Gastrocnemius medialis (tissue), 4 donors: ENCODE measurements around the gene GMNC. TPM values are rescaled to one million over a fixed set of nuclear protein-coding genes. Genes with fewer than 3 reads are reported as not detected.

Experiments used
- ATAC-seq, 2 donors: fragments of 150-250 bp; one replicate each; pipeline ENCODE4 v1.9.1; 2016
- DNase-seq, 2 donors: peaks; one replicate each; pipeline ENCODE4 v3.0.0-alpha.2; 2019
- H3K27ac ChIP-seq, 4 donors: fragments of 200-600 bp; sonication (generic); 1 replicate in 1 of 4; 2 replicates in 3 of 4; pipeline ENCODE4 v1.5.1; 2016 to 2018; ENCODE audit warnings: mild to moderate bottlenecking in 2 of 4, moderate library complexity in 1 of 4
- H3K27me3 ChIP-seq, 3 donors: fragments of 200-600 bp; sonication (generic) in 2 of 3; 1 replicate in 1 of 3; 2 replicates in 2 of 3; pipeline versions ENCODE4 v1.5.1 to v1.6.0; 2016 to 2019; ENCODE audit warnings: mild to moderate bottlenecking in 1 of 3, moderate library complexity in 1 of 3
- H3K36me3 ChIP-seq, 2 donors: fragments of 200-600 bp; sonication (generic) in 1 of 2; one replicate each; pipeline ENCODE4 v1.5.1; 2017 to 2018
- H3K4me1 ChIP-seq, 2 donors: fragments of 200-600 bp; sonication (generic) in 1 of 2; one replicate each; pipeline ENCODE4 v1.5.1; 2016 to 2017; ENCODE audit warnings: mild to moderate bottlenecking in 2 of 2
- H3K4me3 ChIP-seq, 4 donors: fragments of 200-600 bp; sonication (generic) in 3 of 4; 1 replicate in 1 of 4; 2 replicates in 3 of 4; pipeline ENCODE4 v1.5.1; 2016 to 2019; ENCODE audit warnings: mild to moderate bottlenecking in 2 of 4
- H3K9me3 ChIP-seq, 3 donors: fragments of 200-600 bp; sonication (generic) in 2 of 3; 1 replicate in 1 of 3; 2 replicates in 2 of 3; pipeline ENCODE4 v1.5.1; 2016 to 2019
- CTCF ChIP-seq, 5 experiments: fragments of 450-650 bp in 3 of 5; fragments of 200-600 bp in 2 of 5; sonication (generic) in 2 of 5; IDR thresholded peaks in 4 of 5; conservative IDR thresholded peaks in 1 of 5; 1 replicate in 4 of 5; 2 replicates in 1 of 5; pipeline ENCODE4 v1.5.1; 2016 to 2019; ENCODE audit warnings: antibody characterized with exemption in 5 of 5, mild to moderate bottlenecking in 3 of 5, moderate library complexity in 3 of 5
- POLR2A ChIP-seq, 2 donors: fragments of 450-650 bp; IDR thresholded peaks; one replicate each; pipeline ENCODE4 v1.6.1; 2017; ENCODE audit warnings: antibody characterized with exemption in 2 of 2, mild to moderate bottlenecking in 2 of 2, moderate library complexity in 2 of 2
- in situ Hi-C, 4 donors: fragments of 200-750 bp; cut with MboI; loops; one replicate each; pipeline versions ENCODE4 v1.15.0 to v1.8.0; 2017; ENCODE audit warnings: low sequenced_read_pairs in 4 of 4
- intact Hi-C: fragments of 100-400 bp; cut with DNase I; formaldehyde crosslinking; loops from one replicate; pipeline ENCODE4 v1.15.1; 2023; ENCODE audit warnings: low total_unique reads
- total RNA-seq, 4 donors: library from RNA; depleted of rRNA; stranded (reverse); fragments of >200 nt; gene quantifications; one replicate each; pipeline versions ENCODE4 v1.1.0 to v1.2.3, GENCODE V29; 2016

Gene GMNC
- total RNA-seq, 4 donors from 2014 or later: not detected

DNA sequence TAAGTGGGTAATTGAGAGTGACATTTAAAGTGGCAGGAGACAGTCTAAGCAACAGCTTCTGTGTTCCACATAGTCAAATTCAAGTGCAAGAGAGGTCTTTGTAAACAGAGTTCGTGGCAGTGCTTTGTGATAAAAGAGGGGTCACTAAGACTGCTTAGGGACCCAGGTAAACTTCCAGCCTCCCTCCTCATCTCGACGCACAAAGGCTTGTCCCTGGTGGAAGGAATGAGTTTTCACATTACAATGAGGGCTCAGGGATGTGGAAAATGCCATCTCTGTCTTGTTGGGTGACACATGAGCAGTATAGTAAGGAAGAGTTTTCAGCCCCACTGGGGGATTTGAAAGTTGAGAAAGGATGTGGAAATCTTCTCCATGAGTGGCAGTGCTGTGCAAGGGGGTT lies 7.3 kb downstream of the GMNC start:
- H3K4me3 ChIP-seq: no peak overlapping the region
- no peaks in the 10 kb centered on the region for H3K36me3 ChIP-seq
- TF ChIP-seq CTCF (IDR thresholded peaks at IDR 0.05 in 4 of 5, conservative IDR thresholded peaks at IDR 0.05 in 1 of 5) (no peak), POLR2A (IDR thresholded peaks at IDR 0.05) (no peak)
- H3K4me1 ChIP-seq: no peaks in the 10 kb centered on the region
- H3K27me3 ChIP-seq: no peaks in the 10 kb centered on the region
- no peaks in the 10 kb centered on the region for H3K9me3 ChIP-seq
- no peak overlapping the region for H3K27ac ChIP-seq
- ATAC-seq (no peak), DNase-seq (no peak)
- intact Hi-C loops (no loop called here), in situ Hi-C loops (no loop called here)

GRCh38 chr3:190854062-190854461 lies 8.4 kb downstream of the GMNC start:
- in situ Hi-C loops: no loop called here
- no peaks in the 10 kb centered on the region for H3K9me3 ChIP-seq
- no peaks in the 10 kb centered on the region for H3K4me1 ChIP-seq
- no peaks in the 10 kb centered on the region for H3K36me3 ChIP-seq
- no peak for TF ChIP-seq CTCF (IDR thresholded peaks at IDR 0.05 in 4 of 5, conservative IDR thresholded peaks at IDR 0.05 in 1 of 5)
- TF ChIP-seq POLR2A (IDR thresholded peaks at IDR 0.05): no peak
- no peaks in the 10 kb centered on the region for H3K27me3 ChIP-seq
- H3K27ac ChIP-seq: no peak overlapping the region
- DNase-seq (no peak), ATAC-seq (no peak)
- H3K4me3 ChIP-seq: no peak overlapping the region
- intact Hi-C loops: no loop called here

- in situ Hi-C loops: no loop called here
- H3K27ac ChIP-seq: no peak overlapping the region
- H3K9me3 ChIP-seq: no peaks in the 10 kb centered on the region
- ATAC-seq (no peak), DNase-seq (no peak)
- no peak for TF ChIP-seq POLR2A (IDR thresholded peaks at IDR 0.05)
- no peak for TF ChIP-seq CTCF (IDR thresholded peaks at IDR 0.05 in 4 of 5, conservative IDR thresholded peaks at IDR 0.05 in 1 of 5)
- no peaks in the 10 kb centered on the region for H3K27me3 ChIP-seq
- intact Hi-C loops: no loop called here
- H3K4me3 ChIP-seq: no peak overlapping the region
- H3K36me3 ChIP-seq: no peaks in the 10 kb centered on the region
- H3K4me1 ChIP-seq: no peaks in the 10 kb centered on the region
Observed at GRCh38 chr3:190853464-190853863, 9.0 kb downstream of the GMNC start.

DNA sequence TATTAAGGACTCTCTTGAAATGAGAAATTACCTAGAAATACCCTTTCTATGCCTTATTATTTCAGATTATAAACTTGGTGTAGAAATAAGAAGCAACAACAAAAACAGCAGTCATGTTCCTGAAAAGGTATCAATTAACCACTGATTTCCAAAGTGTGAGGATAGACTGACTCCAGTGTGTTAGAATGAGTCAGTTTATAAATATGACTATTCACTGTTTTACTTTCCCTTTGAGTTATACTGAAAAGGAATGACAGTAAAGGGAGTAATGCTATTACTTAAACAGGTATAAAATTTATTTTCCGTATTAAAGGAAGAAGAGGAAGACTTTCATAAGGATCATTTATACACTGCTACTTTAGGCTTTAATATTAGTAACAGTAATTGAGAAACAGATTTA lies 12.9 kb downstream of the GMNC start:
- TF ChIP-seq POLR2A (IDR thresholded peaks at IDR 0.05): no peak
- TF ChIP-seq CTCF (IDR thresholded peaks at IDR 0.05 in 4 of 5, conservative IDR thresholded peaks at IDR 0.05 in 1 of 5): no peak
- in situ Hi-C loops: no loop called here
- Histone ChIP-seq H3K27ac (no peak overlapping the region), H3K36me3 (no peaks in the 10 kb centered on the region), H3K4me1 (no peaks in the 10 kb centered on the region), H3K27me3 (no peaks in the 10 kb centered on the region), H3K9me3 (no peaks in the 10 kb centered on the region), H3K4me3 (no peak overlapping the region)
- no peak for ATAC-seq
- intact Hi-C loops: no loop called here
- DNase-seq: no peak

GRCh38 chr3:190848870-190849269 lies 13.6 kb downstream of the GMNC start:
- H3K27me3 ChIP-seq: no peaks in the 10 kb centered on the region
- in situ Hi-C loops (no loop called here), intact Hi-C loops (no loop called here)
- DNase-seq (no peak), ATAC-seq (no peak)
- no peak for TF ChIP-seq CTCF (IDR thresholded peaks at IDR 0.05 in 4 of 5, conservative IDR thresholded peaks at IDR 0.05 in 1 of 5)
- TF ChIP-seq POLR2A (IDR thresholded peaks at IDR 0.05): no peak
- H3K4me1 ChIP-seq: no peaks in the 10 kb centered on the region
- no peaks in the 10 kb centered on the region for H3K9me3 ChIP-seq
- H3K36me3 ChIP-seq: no peaks in the 10 kb centered on the region
- H3K4me3 ChIP-seq: no peak overlapping the region
- no peak overlapping the region for H3K27ac ChIP-seq
